GM23248 (cell line): ENCODE measurements around the gene RPL27A.

Experiments used
- EZH2 ChIP-seq: fragments of 200-600 bp; sonication (generic); IDR thresholded peaks from 2 replicates; pipeline ENCODE4 v1.6.1; 2018; ENCODE audit warnings: antibody characterized with exemption, mild to moderate bottlenecking; ENCODE audit not compliant: insufficient read depth, poor library complexity, severe bottlenecking
- EZH2phosphoT487 ChIP-seq: fragments of 200-600 bp; sonication (generic); IDR thresholded peaks from 2 replicates; pipeline ENCODE4 v1.6.1; 2018; ENCODE audit warnings: antibody characterized with exemption, moderate library complexity, mild to moderate bottlenecking, low read depth; ENCODE audit not compliant: insufficient read depth

DNA sequence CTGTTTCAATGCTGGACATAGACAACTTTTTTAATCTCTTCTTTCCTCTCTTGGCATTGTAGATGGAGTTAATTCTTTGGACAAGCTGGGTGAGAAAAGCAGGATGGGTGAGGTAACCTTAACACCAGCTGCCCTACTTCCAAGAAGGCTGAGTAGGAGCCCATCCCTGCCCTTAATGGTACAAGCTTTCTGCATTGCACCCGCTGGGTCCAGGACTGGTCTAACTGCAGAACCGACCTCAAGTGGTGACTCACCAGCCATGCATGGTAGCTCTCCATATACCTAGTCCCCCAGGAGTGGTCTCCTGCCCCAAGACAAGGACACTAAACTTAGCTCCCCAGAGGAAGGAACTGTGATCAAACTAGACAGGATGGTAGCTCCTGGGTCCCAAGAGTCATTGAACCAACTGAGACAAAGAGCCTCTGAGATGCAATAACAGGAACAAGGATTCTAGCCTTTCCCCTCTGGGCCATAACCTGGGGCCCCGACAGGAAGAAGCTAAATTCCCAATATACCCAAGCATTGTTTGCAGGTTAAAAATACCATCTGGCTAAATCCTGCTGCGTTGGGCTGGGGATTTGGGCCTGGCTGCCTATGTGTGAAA, 32.1 kb downstream of the RPL27A start:
- TF ChIP-seq EZH2 (no peak), EZH2phosphoT487 (no peak)
